ACC112 (cell line): ENCODE measurements around the gene MS4A4A.

Experiments
- H2AFZ ChIP-seq: fragments of 200-600 bp; sonication (generic); one replicate; pipeline ENCODE4 v1.6.0; 2017; ENCODE audit warnings: antibody characterized with exemption, low read length; ENCODE audit not compliant: unreplicated experiment
- H3K27ac ChIP-seq: fragments of 200-600 bp; sonication (generic); 2 replicates; pipeline ENCODE4 v1.5.1; 2014; ENCODE audit warnings: low read depth, mild to moderate bottlenecking, antibody characterized with exemption, low read length, moderate library complexity
- H3K27me3 ChIP-seq: fragments of 200-600 bp; sonication (generic); 2 replicates; pipeline ENCODE4 v1.6.1; 2014; ENCODE audit warnings: mild to moderate bottlenecking, antibody characterized with exemption, low read length, moderate library complexity, mixed read lengths; ENCODE audit not compliant: insufficient read depth
- H3K36me3 ChIP-seq: fragments of 200-600 bp; sonication (generic); 2 replicates; pipeline ENCODE4 v1.6.1; 2016; ENCODE audit warnings: mild to moderate bottlenecking, antibody characterized with exemption, low read length, moderate library complexity, mixed read lengths; ENCODE audit not compliant: insufficient read depth
- H3K4me1 ChIP-seq: fragments of 200-600 bp; sonication (generic); one replicate; pipeline ENCODE4 v1.6.1; 2016; ENCODE audit warnings: low read length, mixed read lengths; ENCODE audit not compliant: insufficient read depth, unreplicated experiment, control insufficient read depth
- H3K4me3 ChIP-seq: fragments of 200-600 bp; sonication (generic); 2 replicates; pipeline ENCODE4 v1.5.1; 2014; ENCODE audit warnings: mild to moderate bottlenecking, low read depth, low read length
- H3K79me2 ChIP-seq: fragments of 200-600 bp; sonication (generic); one replicate; pipeline ENCODE4 v1.6.0; 2016; ENCODE audit warnings: low read length; ENCODE audit not compliant: control insufficient read depth, unreplicated experiment, insufficient read depth

MS4A4A gene

GRCh38 chr11:60348116-60348515, 67.7 kb downstream of the MS4A4A start:
- Histone ChIP-seq H3K27ac (no peak overlapping the region), H3K4me1 (no peaks in the 10 kb centered on the region), H3K4me3 (no peak overlapping the region), H2AFZ (no peak overlapping the region), H3K36me3 (no peaks in the 10 kb centered on the region), H3K27me3 (no peaks in the 10 kb centered on the region), H3K79me2 (no peaks in the 10 kb centered on the region)

GRCh38 chr11:60349990-60350389, 69.5 kb downstream of the MS4A4A start:
- Histone ChIP-seq H3K27ac (no peak overlapping the region), H3K36me3 (no peaks in the 10 kb centered on the region), H3K4me3 (no peak overlapping the region), H3K27me3 (no peaks in the 10 kb centered on the region), H2AFZ (no peak overlapping the region), H3K79me2 (no peaks in the 10 kb centered on the region), H3K4me1 (no peaks in the 10 kb centered on the region)

GRCh38 chr11:60357771-60358170, 77.3 kb downstream of the MS4A4A start:
- no peak overlapping the region for H2AFZ ChIP-seq
- no peaks in the 10 kb centered on the region for H3K27me3 ChIP-seq
- no peaks in the 10 kb centered on the region for H3K4me1 ChIP-seq
- no peaks in the 10 kb centered on the region for H3K79me2 ChIP-seq
- no peaks in the 10 kb centered on the region for H3K36me3 ChIP-seq
- H3K27ac ChIP-seq = no peak overlapping the region
- H3K4me3 ChIP-seq = no peak overlapping the region
